ENCODE results near the gene ZDHHC6.
"Not testable (repeated sequence)": the region's sequence is repeated elsewhere in the genome, so short reads cannot be mapped to it uniquely, and the experiment has no call there.

Gene ZDHHC6

GRCh38 chr10:112447620-112447928 lies 860 bp upstream of the ZDHHC6 start:
- DNase-seq (ENCODE audit: extremely low spot score, insufficient read length, low read depth): no peak
- no peak for FAIRE-seq

GRCh38 chr10:112446055-112446854 lies 459 bp downstream of the ZDHHC6 start:
- no peak for DNase-seq (ENCODE audit: extremely low spot score, insufficient read length, low read depth)
- no peak for FAIRE-seq

GRCh38 chr10:112442063-112442462 lies 4.7 kb downstream of the ZDHHC6 start:
- FAIRE-seq (no peak), DNase-seq (ENCODE audit: extremely low spot score, insufficient read length, low read depth) (no peak)

- DNase-seq (ENCODE audit: extremely low spot score, insufficient read length, low read depth) (no peak), FAIRE-seq (no peak)
Observed at GRCh38 chr10:112441520-112441919, 5.2 kb downstream of the ZDHHC6 start.

- no peak for FAIRE-seq
- no peak for DNase-seq (ENCODE audit: extremely low spot score, insufficient read length, low read depth)
Observed at GRCh38 chr10:112438356-112438755, 8.4 kb downstream of the ZDHHC6 start.

GRCh38 chr10:112434988-112435619 lies 11.6 kb downstream of the ZDHHC6 start:
- no peak for DNase-seq (ENCODE audit: extremely low spot score, insufficient read length, low read depth)

GRCh38 chr10:112433136-112433535 lies 13.6 kb downstream of the ZDHHC6 start:
- no peak for DNase-seq (ENCODE audit: extremely low spot score, insufficient read length, low read depth)
- FAIRE-seq: no peak

More at GRCh38 chr10:112434988-112435619, 11.6 kb downstream of the ZDHHC6 start:
- FAIRE-seq: peak; percentile 59

- FAIRE-seq (no peak), DNase-seq (ENCODE audit: extremely low spot score, insufficient read length, low read depth) (no peak)
Observed at GRCh38 chr10:112429654-112430230, 17.0 kb downstream of the ZDHHC6 start.

- no peak for DNase-seq (ENCODE audit: extremely low spot score, insufficient read length, low read depth)
- FAIRE-seq: no peak
Observed at GRCh38 chr10:112429147-112429546, 17.6 kb downstream of the ZDHHC6 start.

- no peak for FAIRE-seq
- no peak for DNase-seq (ENCODE audit: extremely low spot score, insufficient read length, low read depth)
Observed at GRCh38 chr10:112426111-112426510, 20.6 kb downstream of the ZDHHC6 start.

- FAIRE-seq (no peak), DNase-seq (ENCODE audit: extremely low spot score, insufficient read length, low read depth) (no peak)
Observed at GRCh38 chr10:112424651-112425050, 22.1 kb downstream of the ZDHHC6 start.

- FAIRE-seq (no peak), DNase-seq (ENCODE audit: extremely low spot score, insufficient read length, low read depth) (no peak)
Observed at GRCh38 chr10:112421731-112422130, 25.0 kb downstream of the ZDHHC6 start.

GRCh38 chr10:112412696-112413095 lies 34.0 kb downstream of the ZDHHC6 start:
- DNase-seq (ENCODE audit: extremely low spot score, insufficient read length, low read depth) (no peak), FAIRE-seq (no peak)

GRCh38 chr10:112409755-112410154 lies 37.0 kb downstream of the ZDHHC6 start:
- no peak for DNase-seq (ENCODE audit: extremely low spot score, insufficient read length, low read depth)
- FAIRE-seq: no peak

GRCh38 chr10:112409299-112409698 lies 37.4 kb downstream of the ZDHHC6 start:
- FAIRE-seq: no peak

GRCh38 chr10:112407696-112408095 lies 39.0 kb downstream of the ZDHHC6 start:
- FAIRE-seq: no peak
- DNase-seq (ENCODE audit: extremely low spot score, insufficient read length, low read depth): no peak

More at GRCh38 chr10:112409299-112409698, 37.4 kb downstream of the ZDHHC6 start:
- DNase-seq (ENCODE audit: extremely low spot score, insufficient read length, low read depth): no peak

GRCh38 chr10:112406806-112407205 lies 39.9 kb downstream of the ZDHHC6 start:
- FAIRE-seq; DNase-seq (ENCODE audit: extremely low spot score, insufficient read length, low read depth): not testable (repeated sequence)

- FAIRE-seq (no peak), DNase-seq (ENCODE audit: extremely low spot score, insufficient read length, low read depth) (no peak)
Observed at GRCh38 chr10:112404617-112405016, 42.1 kb downstream of the ZDHHC6 start.

GRCh38 chr10:112402917-112403316 lies 43.8 kb downstream of the ZDHHC6 start:
- FAIRE-seq (no peak), DNase-seq (ENCODE audit: extremely low spot score, insufficient read length, low read depth) (no peak)

- DNase-seq (ENCODE audit: extremely low spot score, insufficient read length, low read depth): no peak
- no peak for FAIRE-seq
Observed at GRCh38 chr10:112397592-112397991, 49.1 kb downstream of the ZDHHC6 start.

- DNase-seq (ENCODE audit: extremely low spot score, insufficient read length, low read depth) (no peak), FAIRE-seq (no peak)
Observed at GRCh38 chr10:112395809-112396530, 50.7 kb downstream of the ZDHHC6 start.
